Kidney epithelial cell (primary cell): Measurements from ENCODE around the gene GTF3C1. TPM values are rescaled to one million over a fixed set of nuclear protein-coding genes. Genes with fewer than 3 reads are reported as not detected.

Experiments used
- DNase-seq: peaks from one replicate; pipeline ENCODE4 v3.0.0-alpha.2; 2010; ENCODE audit warnings: low read depth
- H3K27me3 ChIP-seq: 2 replicates; pipeline ENCODE4 v1.6.0; 2011; ENCODE audit warnings: low read length; ENCODE audit not compliant: control insufficient read depth, insufficient read depth
- H3K36me3 ChIP-seq: 2 replicates; pipeline ENCODE4 v1.5.1; 2011; ENCODE audit warnings: low read length; ENCODE audit not compliant: control insufficient read depth, insufficient read depth
- H3K4me3 ChIP-seq: 2 replicates; pipeline ENCODE4 v1.5.1; 2011; ENCODE audit warnings: low read depth, mild to moderate bottlenecking, control low read depth, low read length
- CTCF ChIP-seq: IDR thresholded peaks from 2 replicates; pipeline ENCODE4 v1.5.1; 2011; ENCODE audit warnings: mild to moderate bottlenecking, moderate library complexity, low read length, control low read depth, inconsistent platforms; ENCODE audit not compliant: insufficient read depth, poor library complexity, severe bottlenecking
- total RNA-seq: library from RNA; depleted of rRNA; stranded (reverse); fragments of >200 nt; gene quantifications from 2 replicates; pipeline ENCODE4 v1.2.3, GENCODE V29; 2015

Gene GTF3C1
- total RNA-seq, 1 donor from 2014 or later, result 89.7 TPM

- no peak for DNase-seq
- no peak for TF ChIP-seq CTCF
- Histone ChIP-seq H3K27me3 (no peaks in the 10 kb centered on the region), H3K4me3 (no peak overlapping the region), H3K36me3 (peaks cover 10% of the 10 kb centered on the region)
Observed at GRCh38 chr16:27498031-27498825, 51.5 kb downstream of the GTF3C1 start.

- H3K4me3 ChIP-seq, result no peak overlapping the region
- DNase-seq, result no peak
- TF ChIP-seq CTCF, result no peak
- H3K27me3 ChIP-seq, result no peaks in the 10 kb centered on the region
- H3K36me3 ChIP-seq, result peaks cover 6% of the 10 kb centered on the region
Observed at GRCh38 chr16:27495191-27495590, 54.5 kb downstream of the GTF3C1 start.

GRCh38 chr16:27492588-27492979 is 57.1 kb downstream of the GTF3C1 start:
- H3K36me3 ChIP-seq, result peaks cover 4% of the 10 kb centered on the region
- no peak for TF ChIP-seq CTCF
- DNase-seq, result no peak
- H3K27me3 ChIP-seq, result no peaks in the 10 kb centered on the region
- H3K4me3 ChIP-seq, result no peak overlapping the region

GRCh38 chr16:27491894-27492587 is 57.7 kb downstream of the GTF3C1 start:
- H3K36me3 ChIP-seq, result peaks cover 4% of the 10 kb centered on the region

GRCh38 chr16:27489906-27490305 is 59.8 kb downstream of the GTF3C1 start:
- DNase-seq, result no peak
- TF ChIP-seq CTCF, result no peak
- Histone ChIP-seq H3K4me3 (no peak overlapping the region), H3K27me3 (no peaks in the 10 kb centered on the region), H3K36me3 (peaks cover 6% of the 10 kb centered on the region)

More at GRCh38 chr16:27491894-27492587, 57.7 kb downstream of the GTF3C1 start:
- Histone ChIP-seq H3K4me3 (no peak overlapping the region), H3K27me3 (no peaks in the 10 kb centered on the region)
- no peak for DNase-seq
- TF ChIP-seq CTCF, result no peak
